A549 (cell line): ENCODE data around the gene PRR35.

Experiments
- CHD4 ChIP-seq: fragments of 200-600 bp; sonication (generic); IDR thresholded peaks from 2 replicates; pipeline ENCODE4 v1.6.1; 2016; ENCODE audit warnings: antibody characterized with exemption, mild to moderate bottlenecking, borderline replicate concordance
- CTCF ChIP-seq: fragments of >200 bp; sonication (Bioruptor Twin); formaldehyde crosslinking; IDR thresholded peaks from 3 replicates; pipeline ENCODE4 v1.5.1; 2016
- MAX ChIP-seq: IDR thresholded peaks from 2 replicates; pipeline ENCODE4 v1.6.1; 2012
- POLR2A ChIP-seq: IDR thresholded peaks from 2 replicates; pipeline ENCODE4 v1.6.1; 2012; ENCODE audit warnings: mild to moderate bottlenecking, low read length

DNA sequence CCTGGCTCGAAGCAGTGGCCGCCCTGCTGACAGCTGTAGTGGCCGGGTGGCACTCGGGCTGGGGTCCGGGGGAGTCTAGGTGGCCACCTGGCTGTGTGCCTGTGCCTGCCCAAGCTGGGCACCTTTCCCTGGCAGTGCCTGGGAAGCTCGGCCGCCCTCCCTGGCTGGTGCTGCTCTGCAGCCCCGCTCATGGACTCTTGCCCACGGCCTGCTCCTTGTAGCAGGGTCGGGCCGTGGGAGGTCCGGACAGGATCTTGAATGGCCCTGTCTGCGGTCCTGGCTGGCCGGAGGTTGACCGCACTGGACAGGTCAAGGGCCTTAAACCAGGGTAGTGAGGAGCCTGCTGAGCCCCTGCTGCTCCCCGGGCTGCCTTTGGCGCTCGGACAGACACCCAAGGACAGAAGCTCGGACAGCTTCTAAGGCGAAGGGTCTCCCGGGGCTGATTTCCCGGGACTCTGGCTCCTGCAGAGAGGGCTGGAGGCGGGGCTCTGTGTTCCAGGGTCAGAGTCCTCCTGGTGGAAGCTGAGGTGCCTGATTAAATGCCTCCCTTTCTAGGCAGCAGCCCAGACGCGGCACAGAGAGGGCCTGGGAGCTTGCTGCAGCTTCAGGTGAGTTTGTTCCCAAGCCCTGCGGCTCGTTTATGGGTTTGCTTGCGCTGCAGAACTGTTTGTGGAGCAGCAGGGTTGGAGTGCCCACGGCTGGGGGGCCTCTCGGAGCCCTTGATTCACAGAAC is 26.6 kb upstream of the PRR35 start:
- TF ChIP-seq CHD4 (no peak), POLR2A (no peak), MAX (no peak), CTCF (no peak)
